Panc1 (cell line): ENCODE data around the gene ZNHIT3. TPM values are rescaled to one million over a fixed set of nuclear protein-coding genes. Genes with fewer than 3 reads are reported as not detected.

ENCODE experiments used
- ATAC-seq: fragments of 200-7000 bp; cut with Tn5 transposase; 2 replicates; pipeline ENCODE4 v1.9.1; 2020; ENCODE audit warnings: mild to moderate bottlenecking, moderate library complexity
- BruUV-seq: library from RNA; stranded (reverse); fragments of 400-500 nt; replicated peaks from 2 replicates; lab custom pipeline; 2021; lab: Mats Ljungman, UMichigan
- CTCF ChIA-PET: fragments of 300-600 bp; sonication (Branson Sonifier 250); formaldehyde crosslinking; loops from one replicate; lab custom pipeline; 2022; ENCODE audit warnings: antibody characterized with exemption; lab: Charles Lee
- POLR2A ChIA-PET: fragments of 300-600 bp; sonication (Branson Sonifier 250); formaldehyde crosslinking; loops from one replicate; lab custom pipeline; 2022; ENCODE audit warnings: antibody characterized with exemption; lab: Charles Lee
- DNase-seq: peaks from one replicate; pipeline ENCODE4 v3.0.0-alpha.2; 2010; ENCODE audit warnings: low read depth, low spot score
- H3K27ac ChIP-seq: 2 replicates; pipeline ENCODE4 v1.5.1; 2011; ENCODE audit warnings: mild to moderate bottlenecking, low read length, inconsistent platforms
- H3K27me3 ChIP-seq: fragments of 200-500 bp; sonication (Bioruptor generic); 2 replicates; pipeline ENCODE4 v1.6.0; 2014; ENCODE audit warnings: low read length, inconsistent platforms; ENCODE audit not compliant: control insufficient read depth, insufficient read depth
- H3K36me3 ChIP-seq: fragments of 200-500 bp; sonication (Bioruptor generic); 2 replicates; pipeline ENCODE4 v1.5.1; 2014; ENCODE audit warnings: inconsistent platforms, mild to moderate bottlenecking, low read length, moderate library complexity; ENCODE audit not compliant: control insufficient read depth, insufficient read depth
- H3K4me1 ChIP-seq: 2 replicates; pipeline ENCODE4 v1.5.1; 2011; ENCODE audit warnings: inconsistent platforms, mild to moderate bottlenecking, low read length, moderate library complexity; ENCODE audit not compliant: control insufficient read depth, insufficient read depth
- H3K4me3 ChIP-seq, 2 experiments: 2 replicates each; pipeline ENCODE4 v1.5.1; 2011 to 2012; ENCODE audit warnings: low read depth in 2 of 2, low read length in 2 of 2, mild to moderate bottlenecking in 2 of 2, inconsistent platforms in 1 of 2, moderate library complexity in 1 of 2
- H3K9me3 ChIP-seq: fragments of 200-500 bp; sonication (Bioruptor generic); 2 replicates; pipeline ENCODE4 v1.5.1; 2014; ENCODE audit warnings: low read depth, mild to moderate bottlenecking, inconsistent platforms, low read length, moderate library complexity; ENCODE audit not compliant: control insufficient read depth, insufficient read depth
- CTCF ChIP-seq: fragments of 450-650 bp; IDR thresholded peaks from 2 replicates; pipeline ENCODE4 v1.5.1; 2017; ENCODE audit warnings: mild to moderate bottlenecking
- POLR2AphosphoS5 ChIP-seq: IDR thresholded peaks from 2 replicates; pipeline ENCODE4 v1.6.1; 2012; ENCODE audit warnings: mild to moderate bottlenecking, low read depth, low read length, moderate library complexity
- SIN3A ChIP-seq: IDR thresholded peaks from 2 replicates; pipeline ENCODE4 v1.6.1; 2012; ENCODE audit warnings: low read depth, mild to moderate bottlenecking, low read length, moderate library complexity, borderline replicate concordance; ENCODE audit not compliant: insufficient read depth
- TCF7L2 ChIP-seq: IDR thresholded peaks from 2 replicates; pipeline ENCODE4 v1.6.1; 2011; ENCODE audit warnings: mild to moderate bottlenecking, low read depth, low read length, inconsistent platforms
- in situ Hi-C: cut with HindIII; loops from 2 replicates; pipeline ENCODE4 v1.10.0; 2016; ENCODE audit warnings: low sequenced_read_pairs, low pct_unique_long_range_greater_than_20kb
- intact Hi-C: fragments of 100-400 bp; cut with micrococcal nuclease; formaldehyde crosslinking; loops from one replicate; pipeline ENCODE4 v1.10.0; 2022; ENCODE audit not compliant: unreplicated experiment
- total RNA-seq: library from RNA; stranded (reverse); gene quantifications from one replicate; pipeline ENCODE4 v1.2.1, GENCODE V29; 2021; ENCODE audit not compliant: unreplicated experiment
- TF ChIP-seq, protein P1 (sequence below), 2 experiments: IDR thresholded peaks; 2 replicates each; pipeline ENCODE4 v1.6.1; 2011 to 2012; ENCODE audit warnings: low read depth in 2 of 2, control low read depth in 1 of 2, low read length in 1 of 2, mild to moderate bottlenecking in 1 of 2, moderate library complexity in 1 of 2; ENCODE audit not compliant: insufficient read depth in 1 of 2

Gene ZNHIT3
- total RNA-seq, 1 experiment from 2014 or later, result 16.8 TPM

GRCh38 chr17:36498155-36498554, 11.7 kb downstream of the ZNHIT3 start:
- ATAC-seq (no peak), DNase-seq (no peak)
- Histone ChIP-seq H3K36me3 (peaks cover 17% of the 10 kb centered on the region), H3K27ac (no peak overlapping the region), H3K9me3 (no peaks in the 10 kb centered on the region), H3K4me1 (no peaks in the 10 kb centered on the region), H3K27me3 (no peaks in the 10 kb centered on the region), H3K4me3 (no peak overlapping the region)
- CTCF ChIA-PET, result no interaction called here
- BruUV-seq, result no TSS peak
- TF ChIP-seq TCF7L2 (no peak), POLR2AphosphoS5 (no peak), CTCF (no peak), SIN3A (no peak)
- TF ChIP-seq, protein P1, sequence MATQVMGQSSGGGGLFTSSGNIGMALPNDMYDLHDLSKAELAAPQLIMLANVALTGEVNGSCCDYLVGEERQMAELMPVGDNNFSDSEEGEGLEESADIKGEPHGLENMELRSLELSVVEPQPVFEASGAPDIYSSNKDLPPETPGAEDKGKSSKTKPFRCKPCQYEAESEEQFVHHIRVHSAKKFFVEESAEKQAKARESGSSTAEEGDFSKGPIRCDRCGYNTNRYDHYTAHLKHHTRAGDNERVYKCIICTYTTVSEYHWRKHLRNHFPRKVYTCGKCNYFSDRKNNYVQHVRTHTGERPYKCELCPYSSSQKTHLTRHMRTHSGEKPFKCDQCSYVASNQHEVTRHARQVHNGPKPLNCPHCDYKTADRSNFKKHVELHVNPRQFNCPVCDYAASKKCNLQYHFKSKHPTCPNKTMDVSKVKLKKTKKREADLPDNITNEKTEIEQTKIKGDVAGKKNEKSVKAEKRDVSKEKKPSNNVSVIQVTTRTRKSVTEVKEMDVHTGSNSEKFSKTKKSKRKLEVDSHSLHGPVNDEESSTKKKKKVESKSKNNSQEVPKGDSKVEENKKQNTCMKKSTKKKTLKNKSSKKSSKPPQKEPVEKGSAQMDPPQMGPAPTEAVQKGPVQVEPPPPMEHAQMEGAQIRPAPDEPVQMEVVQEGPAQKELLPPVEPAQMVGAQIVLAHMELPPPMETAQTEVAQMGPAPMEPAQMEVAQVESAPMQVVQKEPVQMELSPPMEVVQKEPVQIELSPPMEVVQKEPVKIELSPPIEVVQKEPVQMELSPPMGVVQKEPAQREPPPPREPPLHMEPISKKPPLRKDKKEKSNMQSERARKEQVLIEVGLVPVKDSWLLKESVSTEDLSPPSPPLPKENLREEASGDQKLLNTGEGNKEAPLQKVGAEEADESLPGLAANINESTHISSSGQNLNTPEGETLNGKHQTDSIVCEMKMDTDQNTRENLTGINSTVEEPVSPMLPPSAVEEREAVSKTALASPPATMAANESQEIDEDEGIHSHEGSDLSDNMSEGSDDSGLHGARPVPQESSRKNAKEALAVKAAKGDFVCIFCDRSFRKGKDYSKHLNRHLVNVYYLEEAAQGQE (IDR thresholded peaks at IDR 0.05; ENCODE audit: insufficient read depth in 1 of 2, low read depth in 2 of 2, low read length in 1 of 2), result no peak
- POLR2A ChIA-PET, result no interaction called here
- in situ Hi-C loops, result no loop called here
- intact Hi-C loops, result no loop called here

DNA sequence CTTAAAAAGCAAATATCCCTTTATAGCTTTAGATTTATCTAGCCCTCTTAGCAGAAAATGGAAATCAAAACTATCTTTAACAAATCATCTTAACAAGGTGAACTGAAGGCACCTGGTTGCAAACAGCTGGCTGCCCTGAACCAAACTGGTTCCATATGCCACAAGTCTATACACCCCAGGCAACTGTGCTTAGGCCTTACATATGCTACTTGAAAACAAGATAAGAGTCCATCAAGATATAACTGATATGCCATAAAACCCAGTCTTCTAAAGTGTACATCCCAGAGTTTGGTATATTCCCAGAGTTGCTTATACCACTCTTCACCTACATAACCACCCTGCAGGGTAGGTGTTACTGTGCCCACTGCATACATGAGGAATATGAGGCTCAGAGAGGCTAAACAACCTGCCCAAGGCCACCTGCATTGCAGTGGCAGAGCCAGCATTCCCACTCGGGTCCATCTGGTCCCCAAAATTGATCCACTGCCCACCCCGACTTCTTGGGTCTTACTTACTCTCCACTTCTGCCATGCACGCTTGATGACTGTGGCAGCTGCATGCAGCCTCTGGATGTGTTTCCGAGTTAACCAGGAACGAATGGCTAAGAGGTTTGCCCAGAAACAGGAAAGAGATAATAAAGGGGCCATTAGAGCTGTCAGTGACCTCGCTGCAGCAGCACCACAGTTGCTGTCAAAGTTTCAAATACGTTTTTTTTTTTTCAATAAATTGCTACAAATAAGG, 12.2 kb downstream of the ZNHIT3 start:
- POLR2A ChIA-PET, result no interaction called here
- Histone ChIP-seq H3K36me3 (peaks cover 16% of the 10 kb centered on the region), H3K27ac (no peak overlapping the region), H3K4me1 (no peaks in the 10 kb centered on the region), H3K9me3 (no peaks in the 10 kb centered on the region), H3K4me3 (no peak overlapping the region), H3K27me3 (no peaks in the 10 kb centered on the region)
- in situ Hi-C loops (no loop called here), intact Hi-C loops (no loop called here)
- CTCF ChIA-PET, result no interaction called here
- DNase-seq (no peak), ATAC-seq (no peak)
- TSS peak; percentile 26 for BruUV-seq
- TF ChIP-seq POLR2AphosphoS5, result no peak
- no peak for TF ChIP-seq CTCF
- TF ChIP-seq, protein P1 (IDR thresholded peaks at IDR 0.05; ENCODE audit: insufficient read depth in 1 of 2, low read depth in 2 of 2, low read length in 1 of 2), result no peak
- no peak for TF ChIP-seq SIN3A
- TF ChIP-seq TCF7L2, result no peak
